ENCODE results near the gene CIZ1. TPM values are rescaled to one million over a fixed set of nuclear protein-coding genes. Genes with fewer than 3 reads are reported as not detected.
"Not testable (repeated sequence)": the region's sequence is repeated elsewhere in the genome, so short reads cannot be mapped to it uniquely, and the experiment has no call there.

CIZ1 gene
- total RNA-seq, 1 donor from 2014 or later: 174 TPM

- not testable (repeated sequence) for H3K36me3 Mint-ChIP-seq (ENCODE audit: unreplicated experiment); H3K4me3 Mint-ChIP-seq (ENCODE audit: unreplicated experiment)
- Mint-ChIP-seq H3K27me3 (ENCODE audit: unreplicated experiment) (peaks cover 11% of the 10 kb centered on the region), H3K9me3 (ENCODE audit: unreplicated experiment) (peaks cover 21% of the 10 kb centered on the region), H3K27ac (ENCODE audit: unreplicated experiment) (peak overlapping the region; percentile 52), H3K4me1 (ENCODE audit: low read depth, unreplicated experiment) (peaks cover 42% of the 10 kb centered on the region)
- TF ChIP-seq CTCF (IDR thresholded peaks at IDR 0.05; ENCODE audit: partially characterized antibody, unreplicated experiment): peak; percentile 62
- DNase-seq: peak; percentile 79
These were observed 61.3 kb downstream of the CIZ1 start for GRCh38 chr9:128129976-128130590.

- Mint-ChIP-seq H3K27me3 (ENCODE audit: unreplicated experiment) (peaks cover 11% of the 10 kb centered on the region), H3K36me3 (ENCODE audit: unreplicated experiment) (peaks cover 6% of the 10 kb centered on the region), H3K9me3 (ENCODE audit: unreplicated experiment) (peaks cover 19% of the 10 kb centered on the region), H3K4me1 (ENCODE audit: low read depth, unreplicated experiment) (peaks cover 37% of the 10 kb centered on the region), H3K27ac (ENCODE audit: unreplicated experiment) (peak overlapping the region; percentile 84), H3K4me3 (ENCODE audit: unreplicated experiment) (peak overlapping the region; percentile 92)
- peak; percentile 52 for DNase-seq
- TF ChIP-seq CTCF (IDR thresholded peaks at IDR 0.05; ENCODE audit: partially characterized antibody, unreplicated experiment): no peak
These were observed 62.4 kb downstream of the CIZ1 start for GRCh38 chr9:128128836-128129590.

- Mint-ChIP-seq H3K27me3 (ENCODE audit: unreplicated experiment) (peaks cover 9% of the 10 kb centered on the region), H3K27ac (ENCODE audit: unreplicated experiment) (peak overlapping the region; percentile 98), H3K4me3 (ENCODE audit: unreplicated experiment) (peak overlapping the region; percentile 97), H3K36me3 (ENCODE audit: unreplicated experiment) (no peaks in the 10 kb centered on the region), H3K9me3 (ENCODE audit: unreplicated experiment) (peaks cover 17% of the 10 kb centered on the region), H3K4me1 (ENCODE audit: low read depth, unreplicated experiment) (peaks cover 29% of the 10 kb centered on the region)
- DNase-seq: peak; percentile 88
- TF ChIP-seq CTCF (IDR thresholded peaks at IDR 0.05; ENCODE audit: partially characterized antibody, unreplicated experiment): no peak
These were observed 63.2 kb downstream of the CIZ1 start for GRCh38 chr9:128127990-128128835.

GRCh38 chr9:128127568-128127989, 63.8 kb downstream of the CIZ1 start, which contains the start of gene PTGES2:
Gene PTGES2 (minus strand): TSS chr9:128127729. CDS start chr9:128127717, 12 bp downstream.
- H3K4me3 Mint-ChIP-seq (ENCODE audit: unreplicated experiment): peak within 1 kb of the TSS; percentile 97
- peak within 1 kb of the TSS; percentile 98 for H3K27ac Mint-ChIP-seq (ENCODE audit: unreplicated experiment)
- peak; percentile 87 for DNase-seq
- peaks cover 8% of the 10 kb centered on the region for H3K27me3 Mint-ChIP-seq (ENCODE audit: unreplicated experiment)
- peaks cover 13% of the 10 kb centered on the region for H3K9me3 Mint-ChIP-seq (ENCODE audit: unreplicated experiment)
- peaks cover 23% of the 10 kb centered on the region for H3K4me1 Mint-ChIP-seq (ENCODE audit: low read depth, unreplicated experiment)
- TF ChIP-seq CTCF (IDR thresholded peaks at IDR 0.05; ENCODE audit: partially characterized antibody, unreplicated experiment): no peak
- H3K36me3 Mint-ChIP-seq (ENCODE audit: unreplicated experiment): no peaks in the 10 kb centered on the region
